Kidney epithelial cell (primary cell): ENCODE data around the gene OGDHL. TPM values are rescaled to one million over a fixed set of nuclear protein-coding genes. Genes with fewer than 3 reads are reported as not detected.

Experiments used
- DNase-seq: peaks from one replicate; pipeline ENCODE4 v3.0.0-alpha.2; 2010; ENCODE audit warnings: low read depth
- H3K27me3 ChIP-seq: 2 replicates; pipeline ENCODE4 v1.6.0; 2011; ENCODE audit warnings: low read length; ENCODE audit not compliant: control insufficient read depth, insufficient read depth
- H3K36me3 ChIP-seq: 2 replicates; pipeline ENCODE4 v1.5.1; 2011; ENCODE audit warnings: low read length; ENCODE audit not compliant: control insufficient read depth, insufficient read depth
- H3K4me3 ChIP-seq: 2 replicates; pipeline ENCODE4 v1.5.1; 2011; ENCODE audit warnings: low read depth, mild to moderate bottlenecking, control low read depth, low read length
- CTCF ChIP-seq: IDR thresholded peaks from 2 replicates; pipeline ENCODE4 v1.5.1; 2011; ENCODE audit warnings: mild to moderate bottlenecking, moderate library complexity, low read length, control low read depth, inconsistent platforms; ENCODE audit not compliant: insufficient read depth, poor library complexity, severe bottlenecking
- total RNA-seq: library from RNA; depleted of rRNA; stranded (reverse); fragments of >200 nt; gene quantifications from 2 replicates; pipeline ENCODE4 v1.2.3, GENCODE V29; 2015

The OGDHL gene
- 1.7 and 2.2 TPM in 2 replicates for total RNA-seq

GRCh38 chr10:49761789-49762565 is at the start of gene OGDHL:
OGDHL (minus strand) TSS chr10:49762323; CDS start chr10:49758592, 3,731 bp downstream.
- no peak for DNase-seq
- no peak for TF ChIP-seq CTCF
- H3K27me3 ChIP-seq, result peaks cover 18% of the 10 kb centered on the region
- peak within 1 kb of the TSS; percentile 65 for H3K4me3 ChIP-seq
- H3K36me3 ChIP-seq, result no peaks in the 10 kb centered on the region

- Histone ChIP-seq H3K36me3 (no peaks in the 10 kb centered on the region), H3K4me3 (no peak overlapping the region), H3K27me3 (no peaks in the 10 kb centered on the region)
- TF ChIP-seq CTCF, result no peak
- no peak for DNase-seq
These were observed 41.9 kb upstream of the OGDHL start for GRCh38 chr10:49803988-49804387.

GRCh38 chr10:49798275-49798674 is 36.2 kb upstream of the OGDHL start:
- DNase-seq, result no peak
- Histone ChIP-seq H3K27me3 (no peaks in the 10 kb centered on the region), H3K4me3 (no peak overlapping the region)

GRCh38 chr10:49791100-49791499 is 29.0 kb upstream of the OGDHL start:
- H3K27me3 ChIP-seq, result no peaks in the 10 kb centered on the region
- no peak for DNase-seq
- H3K36me3 ChIP-seq, result no peaks in the 10 kb centered on the region
- TF ChIP-seq CTCF, result no peak
- no peak overlapping the region for H3K4me3 ChIP-seq

More at GRCh38 chr10:49798275-49798674, 36.2 kb upstream of the OGDHL start:
- TF ChIP-seq CTCF, result no peak
- H3K36me3 ChIP-seq, result no peaks in the 10 kb centered on the region

- Histone ChIP-seq H3K27me3 (no peaks in the 10 kb centered on the region), H3K4me3 (no peak overlapping the region), H3K36me3 (no peaks in the 10 kb centered on the region)
- no peak for DNase-seq
- TF ChIP-seq CTCF, result no peak
These were observed 22.6 kb upstream of the OGDHL start for GRCh38 chr10:49784681-49785080.

GRCh38 chr10:49783645-49784044 is 21.5 kb upstream of the OGDHL start:
- no peak for TF ChIP-seq CTCF
- no peaks in the 10 kb centered on the region for H3K36me3 ChIP-seq
- no peak for DNase-seq
- no peaks in the 10 kb centered on the region for H3K27me3 ChIP-seq
- no peak overlapping the region for H3K4me3 ChIP-seq
